HG02943 (cell line): ENCODE data around the gene MYL7.
"Not testable (repeated sequence)": the region's sequence is repeated elsewhere in the genome, so short reads cannot be mapped to it uniquely, and the experiment has no call there.

Experiments used
- ATAC-seq: cut with Tn5 transposase; IDR thresholded peaks from one replicate; pipeline ENCODE4 v1.9.1; 2021; ENCODE audit warnings: mild to moderate bottlenecking, low read depth, moderate library complexity; ENCODE audit not compliant: unreplicated experiment

MYL7 gene

DNA sequence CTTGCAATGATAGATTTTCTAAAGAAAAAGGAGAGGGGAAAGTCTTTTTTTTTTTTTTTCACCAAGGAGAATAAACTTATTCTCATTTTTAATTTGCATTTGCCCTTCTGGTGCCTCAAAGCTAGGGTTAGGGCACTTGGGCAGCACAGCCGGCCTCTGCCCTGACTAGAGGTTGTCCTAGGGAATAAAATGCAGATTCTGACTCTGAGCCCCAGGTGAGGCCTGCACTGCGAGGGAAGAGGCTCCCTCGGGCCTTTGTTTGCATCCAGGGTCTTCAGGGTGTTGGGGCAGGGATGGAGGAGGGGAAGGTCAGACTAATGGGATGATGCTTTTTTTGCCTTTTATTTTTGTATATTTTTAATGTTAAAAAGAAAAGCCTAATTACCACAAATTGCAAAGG, 7.8 kb downstream of the MYL7 start:
- ATAC-seq = no peak

- ATAC-seq = no peak
Observed at GRCh38 chr7:44132039-44132438, 9.1 kb downstream of the MYL7 start.

- ATAC-seq = no peak
Observed at GRCh38 chr7:44131173-44132029, 9.7 kb downstream of the MYL7 start.

GRCh38 chr7:44128721-44129582, 12.2 kb downstream of the MYL7 start:
- ATAC-seq = no peak

- ATAC-seq = no peak
Observed at GRCh38 chr7:44127161-44127560, 14.0 kb downstream of the MYL7 start.

- ATAC-seq = not testable (repeated sequence)
Observed at GRCh38 chr7:44126574-44126973, 14.6 kb downstream of the MYL7 start.

DNA sequence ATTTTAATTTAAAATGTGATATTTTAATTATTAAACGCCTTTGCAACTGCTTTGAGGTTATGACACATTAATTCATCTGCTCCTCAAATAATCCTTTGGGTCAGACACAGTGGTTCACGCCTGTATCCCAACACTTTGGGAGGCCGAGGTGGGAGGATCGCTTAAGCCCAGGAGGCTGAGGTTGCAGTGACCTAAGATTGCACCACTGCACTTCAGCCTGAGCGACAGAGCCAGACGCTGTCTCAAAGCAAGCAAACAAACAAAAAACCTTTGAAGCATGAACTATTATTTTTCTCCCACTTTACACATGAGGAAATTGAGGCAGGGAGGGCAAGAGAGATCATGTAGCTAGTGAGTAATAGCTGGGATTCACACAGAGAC, 16.3 kb downstream of the MYL7 start:
- no peak for ATAC-seq

DNA sequence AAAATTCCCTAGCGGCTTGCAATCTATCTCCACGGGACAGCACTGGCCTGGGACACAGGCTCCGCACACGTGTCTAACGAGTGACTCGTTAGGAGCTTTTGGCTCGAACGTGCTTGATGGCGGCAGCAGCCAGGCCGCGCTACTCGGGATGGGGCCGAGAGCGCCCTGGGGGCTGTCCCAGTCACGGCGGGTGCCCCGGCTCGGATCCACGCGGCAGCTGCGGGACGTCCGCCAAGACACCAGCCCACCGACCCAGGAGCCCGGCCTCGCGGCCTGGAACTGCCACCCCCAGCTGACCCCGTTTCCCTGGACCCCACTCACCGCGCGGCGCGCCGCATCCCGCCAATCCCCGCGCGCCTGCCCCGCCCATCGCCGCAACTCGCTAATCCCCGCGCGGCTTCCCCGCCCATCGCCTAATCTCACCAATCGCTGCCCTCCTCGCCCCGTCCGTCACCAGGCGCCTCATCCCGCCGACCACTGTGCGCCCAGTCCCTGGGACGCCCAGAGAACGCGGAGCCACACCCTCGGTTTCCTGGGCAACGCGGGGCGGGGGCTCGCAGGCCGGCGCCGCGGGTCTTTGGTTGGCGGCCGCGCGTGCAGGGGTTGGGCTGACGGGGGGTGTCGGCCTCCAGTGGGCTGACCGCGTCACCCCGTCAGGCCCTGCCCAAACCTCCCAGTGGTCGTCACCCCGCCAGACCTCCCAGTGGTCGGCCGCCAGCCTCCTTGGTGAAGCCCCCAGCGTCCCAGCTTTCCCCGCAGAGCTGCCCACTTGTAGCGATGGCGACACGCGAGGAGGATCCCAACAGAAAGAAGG, 17.7 kb downstream of the MYL7 start, which contains the start of gene POLD2:
POLD2 (minus strand) TSS at position 359 of the 814 bp plus-strand sequence. CDS start 1,495 bp downstream, outside the sequence.
- ATAC-seq = peak; percentile 99

GRCh38 chr7:44122529-44122928, 18.6 kb downstream of the MYL7 start:
- ATAC-seq = no peak

DNA sequence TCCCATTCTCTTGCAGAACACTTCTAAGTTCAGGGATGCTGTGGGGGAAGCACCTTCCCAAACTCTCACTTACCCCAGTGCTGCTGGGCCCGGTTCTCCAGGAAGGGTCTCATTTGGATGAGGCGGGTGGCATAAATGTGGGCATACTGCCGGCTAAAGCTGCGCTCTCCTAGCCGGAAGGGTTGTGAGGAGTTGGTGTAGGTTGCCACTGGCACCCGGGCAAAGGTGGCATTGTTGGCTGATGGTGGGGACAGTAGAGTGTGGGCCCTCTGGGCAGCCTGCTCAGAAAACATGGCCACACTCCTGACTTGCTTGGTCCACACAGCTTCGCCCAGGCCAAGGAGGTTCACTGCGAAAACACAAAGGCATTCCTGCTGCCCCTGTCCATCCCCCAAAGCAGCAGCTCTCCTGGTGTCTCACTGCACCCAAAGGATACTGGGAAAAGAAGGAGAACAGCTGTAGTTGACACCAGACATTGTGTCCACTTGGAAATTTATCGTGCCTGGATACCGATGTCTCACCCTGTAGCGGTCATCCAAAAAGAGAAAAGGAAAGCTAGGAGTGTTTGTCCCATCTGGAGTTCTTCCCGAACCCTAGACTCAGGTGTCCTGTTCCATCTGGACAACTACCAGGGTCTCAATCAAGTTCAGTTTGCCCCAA, 19.2 kb downstream of the MYL7 start:
- no peak for ATAC-seq

DNA sequence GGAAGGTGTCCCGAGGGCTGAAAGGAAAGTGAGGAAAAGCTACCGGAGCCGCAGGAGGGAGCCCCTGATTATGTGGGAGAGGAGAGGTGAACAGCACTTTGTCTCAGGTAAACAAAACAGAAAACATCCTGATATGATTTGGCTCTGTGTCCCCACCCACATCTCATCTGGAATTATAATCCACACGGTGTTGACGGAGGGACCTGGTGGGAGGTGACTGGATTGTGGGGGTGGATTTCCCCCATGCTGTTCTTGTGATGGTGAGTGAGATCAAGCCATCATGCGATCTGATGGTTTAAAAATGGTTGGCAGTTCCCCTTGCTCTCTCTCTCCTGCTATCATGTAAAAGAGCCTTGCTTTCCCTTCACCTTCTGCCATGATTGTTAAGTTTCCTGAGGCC, 20.7 kb downstream of the MYL7 start:
- no peak for ATAC-seq

GRCh38 chr7:44119829-44120380, 21.2 kb downstream of the MYL7 start:
- ATAC-seq = no peak

GRCh38 chr7:44117801-44118429, 23.2 kb downstream of the MYL7 start:
- no peak for ATAC-seq

DNA sequence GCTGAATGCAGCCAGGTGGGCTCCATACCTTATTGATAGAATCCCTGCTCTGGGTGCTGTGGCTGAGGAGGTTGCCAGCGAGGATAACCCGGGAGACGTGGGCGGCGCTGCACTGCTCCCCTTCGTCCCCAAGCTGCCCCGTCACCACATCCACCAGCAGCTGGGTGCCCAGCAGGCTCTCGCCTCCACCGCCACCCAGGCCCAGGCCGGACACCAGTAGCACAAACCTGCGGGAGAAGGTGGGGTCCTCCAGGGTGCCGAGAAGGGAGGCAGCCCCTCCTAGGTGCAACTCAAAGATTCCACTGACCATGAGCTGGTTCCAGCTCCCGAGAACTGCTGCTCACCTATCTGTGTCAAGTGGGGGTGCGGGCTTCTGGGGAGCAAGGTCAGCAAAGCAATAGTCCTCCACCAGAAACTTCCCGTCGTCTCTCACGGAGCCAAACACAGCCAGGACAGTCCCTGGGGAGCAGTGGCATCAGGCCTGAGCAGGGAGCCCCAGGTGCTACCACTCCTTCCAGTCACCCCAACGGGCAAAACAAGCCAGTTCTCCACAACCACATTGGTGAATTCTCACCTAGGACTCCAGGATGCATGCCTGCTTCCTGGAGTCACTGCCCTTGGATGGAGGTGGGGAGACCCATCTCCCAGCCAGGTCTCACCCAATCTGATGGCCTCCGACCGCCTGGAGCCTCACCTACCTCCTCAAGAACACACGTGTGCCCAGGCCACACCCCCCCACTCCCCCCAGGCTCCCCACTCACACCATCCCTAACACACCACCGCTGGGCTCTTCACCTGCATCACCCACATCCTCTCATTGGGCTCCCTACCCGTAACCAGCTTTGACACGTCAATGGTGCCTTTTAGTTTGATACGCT, 24.1 kb downstream of the MYL7 start:
- no peak for ATAC-seq

DNA sequence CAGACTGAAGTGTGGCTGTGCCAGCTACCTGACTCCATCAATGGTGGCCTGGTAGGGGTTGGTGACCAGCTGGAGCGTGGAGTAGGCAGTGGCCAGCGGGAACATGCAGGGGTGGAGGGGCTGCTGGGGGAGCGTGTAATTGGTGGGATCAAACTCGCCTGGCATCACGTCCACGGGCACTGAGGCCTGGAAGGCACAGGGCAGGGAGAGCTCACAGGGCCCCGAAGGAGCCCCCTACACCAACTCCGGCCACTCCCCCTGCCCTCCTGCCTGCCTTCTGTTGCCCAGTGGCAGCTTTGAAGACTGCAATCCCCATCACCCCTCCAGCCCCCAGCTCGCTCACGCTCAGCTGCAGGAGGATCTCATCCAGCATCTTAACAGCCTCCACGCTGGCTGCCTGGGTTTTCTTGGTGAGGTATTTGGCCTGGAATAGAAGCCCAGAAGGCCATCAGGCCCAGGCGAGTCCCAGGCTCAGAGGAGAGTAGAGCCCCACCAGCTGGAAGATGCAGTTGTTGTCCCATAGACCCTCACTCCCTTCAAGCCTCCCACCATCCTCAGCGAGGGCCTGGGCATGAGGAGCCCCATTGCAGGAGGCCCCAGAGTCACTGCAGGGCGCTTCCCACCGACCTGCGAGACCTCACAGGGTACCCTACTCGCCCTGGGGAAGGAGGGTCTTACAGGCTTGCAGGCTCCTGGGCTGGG, 24.9 kb downstream of the MYL7 start:
- ATAC-seq = no peak

DNA sequence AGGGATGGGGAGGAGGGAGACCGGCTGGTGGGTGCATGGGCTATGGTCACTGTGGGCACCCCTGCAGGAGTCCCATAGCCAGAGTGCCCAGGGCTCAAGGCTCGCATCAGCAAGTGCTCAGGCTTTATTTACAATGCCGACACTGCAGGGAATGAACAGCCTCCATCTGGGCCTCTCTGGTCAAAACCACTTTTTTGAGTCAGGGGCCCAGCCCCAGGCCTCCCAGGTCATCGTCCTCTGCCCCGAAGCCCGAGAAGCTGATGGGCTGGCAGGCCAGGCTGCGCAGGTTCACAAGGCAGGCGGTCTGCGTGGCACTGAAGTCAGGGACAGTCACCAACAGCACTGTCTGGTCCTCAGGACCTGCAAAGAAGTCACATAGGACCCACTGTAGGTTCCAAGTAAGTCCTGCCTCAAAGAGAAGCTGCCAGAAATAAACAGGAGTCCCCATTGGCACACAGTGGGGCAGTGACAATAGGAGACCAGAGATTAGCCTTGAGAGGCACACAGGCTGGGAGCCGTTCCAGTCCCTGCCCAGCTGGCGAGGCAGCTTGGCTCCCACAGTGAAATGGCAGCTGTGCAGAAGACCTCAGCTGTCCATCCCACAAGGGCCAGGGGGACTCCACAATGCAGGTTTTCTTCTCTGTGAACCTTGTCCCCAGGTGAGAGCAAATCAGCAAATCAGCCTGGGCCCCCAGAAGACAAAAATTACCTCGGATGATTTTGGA, 26.4 kb downstream of the MYL7 start:
- ATAC-seq = no peak

DNA sequence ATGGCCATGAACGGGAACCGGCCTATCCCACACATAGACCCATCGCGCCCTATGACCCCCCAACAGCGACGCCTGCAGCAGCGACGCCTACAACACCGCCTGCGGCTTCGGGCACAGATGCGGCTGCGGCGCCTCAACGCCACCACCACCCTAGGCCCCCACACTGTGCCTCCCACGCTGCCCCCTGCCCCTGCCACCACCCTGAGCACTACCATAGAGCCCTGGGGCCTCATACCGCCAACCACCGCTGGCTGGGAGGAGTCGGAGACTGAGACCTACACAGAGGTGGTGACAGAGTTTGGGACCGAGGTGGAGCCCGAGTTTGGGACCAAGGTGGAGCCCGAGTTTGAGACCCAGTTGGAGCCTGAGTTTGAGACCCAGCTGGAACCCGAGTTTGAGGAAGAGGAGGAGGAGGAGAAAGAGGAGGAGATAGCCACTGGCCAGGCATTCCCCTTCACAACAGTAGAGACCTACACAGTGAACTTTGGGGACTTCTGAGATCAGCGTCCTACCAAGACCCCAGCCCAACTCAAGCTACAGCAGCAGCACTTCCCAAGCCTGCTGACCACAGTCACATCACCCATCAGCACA, 27.3 kb downstream of the MYL7 start:
- no peak for ATAC-seq
